Heart right ventricle (tissue), 16 donors: ENCODE data around the gene CALD1. TPM values are rescaled to one million over a fixed set of nuclear protein-coding genes. Genes with fewer than 3 reads are reported as not detected.

Source experiments
- ATAC-seq, 8 donors: fragments of 200-7000 bp; cut with Tn5 transposase; one replicate each; pipeline ENCODE4 v1.9.1; 2020; ENCODE audit warnings: mild to moderate bottlenecking in 8 of 8, moderate library complexity in 8 of 8, moderate number of reproducible peaks in 1 of 8
- DNase-seq, 2 donors: peaks; one replicate each; pipeline ENCODE4 v3.0.0-alpha.2; 2020
- H3K27ac ChIP-seq, 10 donors: fragments of 200-600 bp; sonication (generic) in 2 of 10; one replicate each; pipeline versions ENCODE4 v1.5.0 to v1.8.0; 2020 to 2022; ENCODE audit warnings: mild to moderate bottlenecking in 3 of 10
- H3K27me3 ChIP-seq, 7 donors: fragments of 200-600 bp; one replicate each; pipeline ENCODE4 v1.8.0; 2021 to 2022; ENCODE audit warnings: mild to moderate bottlenecking in 2 of 7
- H3K36me3 ChIP-seq, 9 donors: fragments of 200-600 bp; sonication (generic) in 1 of 9; one replicate each; pipeline versions ENCODE4 v1.5.0 to v1.8.0; 2020 to 2022; ENCODE audit warnings: mild to moderate bottlenecking in 2 of 9
- H3K4me1 ChIP-seq, 9 donors: fragments of 200-600 bp; sonication (generic) in 1 of 9; one replicate each; pipeline versions ENCODE4 v1.5.0 to v1.8.0; 2020 to 2022; ENCODE audit warnings: mild to moderate bottlenecking in 4 of 9
- H3K4me3 ChIP-seq, 10 donors: fragments of 200-600 bp; sonication (generic) in 2 of 10; one replicate each; pipeline versions ENCODE4 v1.5.0 to v1.8.0; 2020 to 2022; ENCODE audit warnings: mild to moderate bottlenecking in 7 of 10, moderate library complexity in 2 of 10
- H3K9me3 ChIP-seq, 11 donors: fragments of 200-600 bp in 10 of 11; sonication (generic) in 2 of 11; one replicate each; pipeline versions ENCODE4 v1.5.0 to v1.8.0; 2013 to 2022; ENCODE audit warnings: mild to moderate bottlenecking in 2 of 11, control low read depth in 1 of 11, moderate library complexity in 1 of 11
- CTCF ChIP-seq, 9 donors: fragments of 200-600 bp; sonication (generic) in 2 of 9; IDR thresholded peaks; one replicate each; pipeline versions ENCODE4 v1.5.0 to v1.8.0; 2021 to 2022; ENCODE audit warnings: antibody characterized with exemption in 9 of 9, mild to moderate bottlenecking in 5 of 9, moderate library complexity in 1 of 9
- WGBS, 2 donors: extraction: QIAGEN DNeasy Blood & Tissue Kit; methylation state at CpG; one replicate each; pipeline ENCODE4 v1.1.7; 2013; ENCODE audit warnings: inconsistent platforms in 1 of 2; 5-methylcytosine and 5-hydroxymethylcytosine counted together
- intact Hi-C, 10 donors: fragments of 100-400 bp; cut with DNase I; formaldehyde crosslinking; loops; one replicate each; pipeline versions ENCODE4 v1.11.1 to v1.14.2; 2022
- polyA plus RNA-seq, 2 donors: library from polyadenylated mRNA; stranded (reverse); fragments of 200-250 nt; gene quantifications; one replicate each; pipeline ENCODE4 v1.2.3, GENCODE V29; 2013
- total RNA-seq, 10 donors: library from RNA; stranded (reverse); fragmentation: NEBNext Ultra II Directional in 3 of 10; extraction: Animal tissue kit (Norgen Biotek cat#: 25700) in 3 of 10; gene quantifications; one replicate each; pipeline versions ENCODE4 v1.2.1 to v1.2.4, GENCODE V29; 2021 to 2023
- donor health status: Arrhythmogenic right ventricular cardiomyopathy.
- donor health status: ischemic (EF 13 %, LVEDD 7.1; RV severe dilation, severe dysfunction).
- donor health status: healthy with polysubstance abuse.
- donor health status: DM: no; HTN: yes; CAD: no.
- donor health status: DM: no; HTN: no; CAD: no.
- donor health status: ischemic (EF 25% LVEDD 6.9; RV normal size, moderate dysfunction).
- donor health status: ischemic (EF 25% LVEDD 5.7; RV mildly dilated, moderate dysfunction).
- donor health status: healthy.
- donor health status: DM: yes; HTN: yes; CAD: no.
- donor health status: Ischemic cardiomyopathy.
- donor health status: ischemic (EF 35%, LVEDD 5.7; RV mildly dilated, moderate dysfunction).
- donor health status: nonischemic (EF 11% LVEDD 7.7; RV severe dilation, severe dysfunction).
- donor health status: DM: yes; HTN: yes; CAD: no.
- donor health status: PGD.
- donor health status: ischemic (EF 29% LVEDD 5.4; RV normal size, mild dysfunction).
- donor health status: nonischemic (EF 23%, LVEDD 6.1; RV moderate dilation, normal function).

The CALD1 gene
- total and polyA plus RNA-seq, 12 donors, result 69.9 to 180 (median 126) TPM

- peak within 1 kb of the TSS; percentile 79 to 94 (median 90) for H3K27ac ChIP-seq
- ATAC-seq (peak; percentile 99 to 100 (median 99)), DNase-seq (peak; percentile 98)
- peaks cover 0 to 3% (median 0%) of the 10 kb centered on the region in 11 donors for H3K9me3 ChIP-seq
- WGBS, 2 donors, result 0% methylated on average over 70 of the region's 70 CpGs
- TF ChIP-seq CTCF (IDR thresholded peaks at IDR 0.05), result peak; percentile 37 to 89 (median 70)
- H3K4me3 ChIP-seq, result peak within 1 kb of the TSS; percentile 68 to 89 (median 84)
- intact Hi-C loops, result loop anchor here in 7 of 10 donors (1.0 to 10.0 kb wide), 7 partner anchors 156 to 184 kb away; partner anchors contain the start of genes CYREN (in 5 of the 7) and TMEM140 (in 2 of the 7)
- no peaks in the 10 kb centered on the region for H3K27me3 ChIP-seq
- H3K4me1 ChIP-seq, result peaks cover 0 to 37% (median 15%) of the 10 kb centered on the region in 9 donors
- H3K36me3 ChIP-seq, result peaks cover 0 to 26% (median 0%) of the 10 kb centered on the region in 9 donors
These were observed 207.2 kb downstream of the CALD1 start, which contains the start of gene AGBL3 for GRCh38 chr7:134986363-134987251. AGBL3 (plus strand) TSS chr7:134986508; CDS start chr7:134987934, 1,426 bp downstream.

DNA sequence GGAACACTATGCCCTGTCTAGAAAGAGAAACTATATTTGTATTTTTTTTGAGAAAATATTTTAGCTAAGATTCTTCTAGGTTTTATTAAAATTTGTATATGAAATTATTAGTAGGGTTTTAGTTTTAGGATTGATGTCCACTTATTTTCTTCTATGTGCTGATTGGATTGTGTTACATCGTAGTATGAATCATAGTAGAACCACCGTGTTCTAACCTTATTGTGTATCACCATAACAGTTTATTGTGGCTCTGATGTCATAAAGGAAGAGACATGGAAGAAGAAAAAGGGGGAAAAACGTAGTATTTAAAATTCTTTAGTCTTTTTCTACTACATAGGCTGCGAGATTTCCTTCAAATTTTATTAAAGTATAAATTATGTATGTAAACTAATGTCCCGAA lies 208.7 kb downstream of the CALD1 start:
- H3K4me3 ChIP-seq, result peak overlapping the region in 1 of 10 donors; percentile 88
- DNase-seq (no peak), ATAC-seq (no peak)
- H3K36me3 ChIP-seq, result peaks cover 0 to 29% (median 0%) of the 10 kb centered on the region in 9 donors
- no peaks in the 10 kb centered on the region for H3K9me3 ChIP-seq
- no peaks in the 10 kb centered on the region for H3K27me3 ChIP-seq
- intact Hi-C loops, result loop anchor here in 4 of 10 donors (5.0 to 10.0 kb wide), 3 partner anchors 154 to 177 kb away; partner anchors contain the start of gene TMEM140 (in 2 of the 4)
- H3K4me1 ChIP-seq, result peaks cover 0 to 48% (median 24%) of the 10 kb centered on the region in 9 donors
- 89 to 94% methylated on average over 5 of the region's 5 CpGs for WGBS, 2 donors
- TF ChIP-seq CTCF (IDR thresholded peaks at IDR 0.05), result no peak
- H3K27ac ChIP-seq, result no peak overlapping the region

DNA sequence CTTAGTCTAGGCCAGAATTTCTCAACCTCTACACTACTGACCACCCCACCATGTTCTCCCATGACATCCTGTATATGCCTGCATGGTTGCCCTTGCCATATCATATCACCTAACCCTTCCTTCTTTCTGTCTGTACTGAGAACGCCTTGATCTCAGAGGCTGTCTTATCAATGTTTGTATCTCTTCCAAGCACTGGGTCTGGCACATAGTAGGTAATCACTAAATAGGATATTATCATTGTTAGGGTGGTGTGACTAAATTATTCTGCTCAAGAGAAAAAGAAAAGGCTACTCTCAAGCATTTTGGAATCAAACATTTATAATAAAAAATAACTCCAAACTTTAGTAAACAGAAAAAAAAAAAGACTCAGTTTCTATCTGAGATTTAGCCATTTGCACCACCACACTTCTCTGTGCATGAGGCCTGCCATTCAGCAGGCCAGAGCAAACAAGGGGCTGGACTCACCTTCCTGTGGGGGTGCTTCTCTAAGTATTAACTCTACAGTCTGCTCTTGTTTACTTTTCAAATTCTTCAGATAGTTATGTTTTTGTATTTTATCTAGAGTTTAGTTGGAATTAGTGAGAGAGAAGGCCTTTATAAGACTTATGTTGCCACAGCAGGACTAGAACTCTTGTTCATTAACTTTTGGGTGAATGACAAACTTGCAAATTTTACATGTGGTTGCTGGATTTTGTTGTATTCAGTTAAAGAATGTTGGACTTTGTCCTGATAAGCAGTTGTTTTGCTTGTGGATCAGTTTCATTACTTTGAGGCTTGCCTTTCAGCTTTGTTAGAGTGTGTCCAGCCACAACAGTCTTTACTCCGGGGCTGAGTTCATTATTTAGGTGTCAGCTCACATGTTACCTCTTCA lies 212.3 kb downstream of the CALD1 start:
- Histone ChIP-seq H3K36me3 (peaks cover 0 to 65% (median 9%) of the 10 kb centered on the region in 9 donors), H3K27ac (peak overlapping the region in 6 of 10 donors; percentile 10 to 63 (median 27)), H3K9me3 (no peaks in the 10 kb centered on the region), H3K27me3 (no peaks in the 10 kb centered on the region), H3K4me3 (no peak overlapping the region), H3K4me1 (peaks cover 0 to 50% (median 25%) of the 10 kb centered on the region in 9 donors)
- no peak for ATAC-seq
- no peak for TF ChIP-seq CTCF (IDR thresholded peaks at IDR 0.05)
- WGBS, 2 donors, result 64 to 69% methylated on average over 2 of the region's 2 CpGs
- intact Hi-C loops, result loop anchor here in 3 of 10 donors (10.0 kb wide), 3 partner anchors 173 to 193 kb away; partner anchors contain the start of gene CYREN (in 1 of the 3)
- DNase-seq, result no peak
